ENCODE data around the gene RERE.
A peak's percentile ranks its signal among the peaks of the same experiment; 100 is the strongest.

RERE gene

DNA sequence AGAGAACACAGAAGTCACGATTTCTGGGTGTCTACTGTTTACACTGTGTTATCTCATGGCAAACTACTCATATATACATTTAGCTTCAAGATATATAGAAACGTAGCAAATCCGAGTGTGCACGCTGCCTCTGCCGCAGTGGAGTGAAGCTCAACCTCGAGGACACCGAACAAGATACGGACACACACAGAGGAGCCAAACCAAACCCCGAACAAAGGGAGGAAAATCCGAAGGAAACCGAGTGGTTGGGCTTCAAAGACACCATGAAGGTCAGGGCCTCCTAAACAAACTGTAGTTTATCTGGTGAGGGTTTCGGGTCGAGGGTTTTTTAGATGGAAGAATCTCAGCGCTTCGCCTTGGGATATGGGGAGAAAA lies 465.0 kb downstream of the RERE start:
- no peak for DNase-seq (ENCODE audit: low read depth in 2 of 2)

DNA sequence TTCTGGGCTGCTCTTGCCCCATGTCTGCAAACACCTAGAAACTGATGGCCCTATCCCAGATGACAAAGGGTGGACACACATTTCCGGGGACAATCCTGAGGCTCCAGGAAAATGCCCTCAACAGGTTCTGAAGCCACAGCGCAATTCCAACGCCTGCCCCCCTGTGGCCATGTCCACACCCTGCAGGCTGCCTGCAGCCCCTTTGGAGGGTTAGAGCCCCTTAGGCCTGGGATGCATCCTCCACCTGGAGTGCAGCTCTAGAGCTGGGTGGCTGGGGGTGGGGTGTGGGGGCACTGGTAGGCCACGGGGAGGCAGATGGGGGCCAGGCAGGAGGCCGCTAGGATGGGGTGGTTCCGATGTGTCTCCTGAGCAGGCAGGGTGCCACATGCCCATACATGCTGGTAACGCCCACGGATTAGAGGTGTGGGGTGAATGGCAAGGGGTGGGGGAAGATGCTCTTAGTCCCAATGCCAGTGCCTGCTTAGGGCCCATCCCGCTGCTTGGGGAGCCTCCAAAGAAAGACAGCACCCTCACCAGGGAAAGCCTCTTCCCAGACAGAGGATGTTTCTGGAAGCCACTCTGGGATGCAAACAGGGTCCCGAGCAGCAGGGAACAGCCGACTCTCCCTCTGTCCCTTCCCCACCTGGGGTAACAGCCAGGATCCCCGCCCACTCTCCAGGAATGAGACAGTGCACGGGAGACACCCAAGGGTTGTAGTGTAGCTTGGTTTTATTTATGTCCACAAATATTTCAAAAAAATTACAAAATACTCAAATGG lies 465.6 kb downstream of the RERE start:
- no peak for DNase-seq (ENCODE audit: low read depth in 2 of 2)

DNA sequence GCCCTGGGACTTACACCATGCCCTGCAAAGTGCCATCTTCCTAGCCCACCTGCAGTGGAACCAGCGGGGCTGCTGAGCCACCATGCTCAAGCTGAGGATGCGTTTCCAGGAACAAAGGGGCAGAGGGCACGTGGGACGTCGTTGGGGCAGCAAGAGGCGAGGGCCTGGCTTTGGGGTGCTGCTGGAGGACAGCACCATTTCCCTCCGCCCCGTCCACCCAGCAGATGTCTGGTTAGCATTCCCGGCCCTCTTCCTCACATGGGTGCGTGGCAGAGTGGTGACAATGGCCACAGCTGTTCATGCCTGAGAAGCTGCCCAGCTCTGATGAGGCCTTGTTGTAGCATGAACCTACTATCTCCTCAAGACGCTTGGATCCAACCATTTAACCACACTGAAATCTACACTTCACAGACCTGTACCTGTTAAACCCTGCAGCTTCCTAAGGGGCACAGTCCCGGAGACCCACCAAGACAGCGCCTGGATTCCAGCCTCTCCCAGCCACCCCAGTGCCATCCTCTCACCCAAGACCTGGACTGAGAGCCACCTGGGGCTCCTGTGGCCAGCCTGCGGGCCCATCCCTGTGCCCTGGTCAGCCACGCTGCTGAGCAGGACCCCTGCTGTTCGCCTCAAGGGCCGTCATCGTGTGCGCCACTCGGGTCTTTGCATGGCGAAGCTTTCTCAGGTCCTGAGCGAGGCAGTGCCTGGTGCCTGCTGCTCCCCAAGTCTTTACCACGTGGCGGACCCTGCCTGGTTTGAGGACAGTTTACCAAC lies 466.3 kb downstream of the RERE start:
- DNase-seq (ENCODE audit: low read depth in 2 of 2) = no peak

DNA sequence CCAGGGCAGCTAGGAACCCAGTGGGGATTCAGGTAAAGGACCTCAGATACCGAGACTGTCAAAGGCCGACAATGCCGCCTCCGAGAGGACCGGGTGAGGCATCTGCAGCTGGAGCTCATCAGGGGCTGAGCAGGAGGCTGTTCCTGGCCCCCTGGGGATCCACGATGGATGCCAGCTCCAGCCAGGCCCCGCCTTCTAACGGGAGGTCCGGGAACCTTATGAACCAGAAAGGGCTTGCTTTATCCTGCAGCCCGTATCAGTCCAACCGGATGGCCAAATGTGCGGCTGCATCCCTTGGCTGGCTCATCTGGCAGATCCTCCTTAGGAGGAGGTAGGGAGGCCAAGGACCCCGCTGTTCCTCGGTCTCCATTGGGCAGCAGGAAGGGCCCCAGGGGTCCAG lies 467.5 kb downstream of the RERE start:
- no peak for DNase-seq (ENCODE audit: low read depth in 2 of 2)

DNA sequence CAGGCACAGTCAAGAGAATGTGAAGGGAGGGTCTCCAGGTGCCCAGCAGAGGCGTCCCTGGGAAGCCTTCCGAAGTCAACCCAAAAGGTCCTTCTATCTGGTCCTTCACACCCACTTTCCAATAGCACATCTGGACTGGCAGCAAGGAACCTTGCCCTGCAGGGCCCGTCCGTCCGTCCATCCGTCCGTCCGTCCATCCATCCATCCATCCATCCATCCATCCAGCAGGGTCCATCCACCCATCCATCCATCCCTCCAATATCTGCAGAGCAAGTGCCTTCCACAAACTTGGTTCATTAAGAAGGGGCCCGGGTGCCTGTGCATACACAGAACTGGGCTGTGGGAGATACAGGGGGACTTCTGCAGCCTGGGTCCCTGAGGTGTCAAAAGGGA lies 468.0 kb downstream of the RERE start:
- DNase-seq (ENCODE audit: low read depth in 2 of 2) = no peak

DNA sequence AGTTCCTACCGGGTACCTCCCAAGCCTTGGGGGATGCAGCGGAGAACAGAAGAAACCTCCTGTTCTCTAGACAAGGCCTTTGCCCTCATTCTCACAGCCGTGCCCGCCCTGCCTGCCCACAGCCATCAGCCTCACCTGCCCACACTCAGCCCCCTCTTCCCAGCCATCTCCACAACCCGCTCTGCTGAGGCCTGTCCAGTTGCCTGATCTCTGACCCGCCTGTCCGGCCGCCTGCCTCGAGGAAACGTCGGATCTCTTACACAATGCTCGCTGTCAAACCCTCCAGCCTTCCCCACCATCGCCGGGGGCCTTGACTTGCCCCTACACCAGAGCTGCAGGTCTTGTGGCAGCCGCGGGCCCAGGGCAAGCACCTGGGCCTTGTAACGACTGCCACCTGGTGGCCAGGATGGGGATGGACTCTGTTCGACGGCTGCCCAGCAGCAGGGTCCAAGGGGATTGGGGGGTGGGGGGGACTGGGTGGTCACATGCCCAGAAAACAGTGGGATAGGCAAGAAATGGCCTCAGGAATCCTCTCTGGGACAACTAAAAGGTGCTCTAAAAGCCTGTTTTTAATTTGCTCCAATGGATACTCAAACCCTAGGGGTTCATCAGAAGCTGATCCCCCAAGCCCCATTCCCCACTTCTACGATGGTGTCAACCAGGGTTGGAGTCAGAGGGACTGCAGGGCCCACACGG lies 468.5 kb downstream of the RERE start:
- DNase-seq (ENCODE audit: low read depth in 2 of 2) = peak; percentile 57 to 62

DNA sequence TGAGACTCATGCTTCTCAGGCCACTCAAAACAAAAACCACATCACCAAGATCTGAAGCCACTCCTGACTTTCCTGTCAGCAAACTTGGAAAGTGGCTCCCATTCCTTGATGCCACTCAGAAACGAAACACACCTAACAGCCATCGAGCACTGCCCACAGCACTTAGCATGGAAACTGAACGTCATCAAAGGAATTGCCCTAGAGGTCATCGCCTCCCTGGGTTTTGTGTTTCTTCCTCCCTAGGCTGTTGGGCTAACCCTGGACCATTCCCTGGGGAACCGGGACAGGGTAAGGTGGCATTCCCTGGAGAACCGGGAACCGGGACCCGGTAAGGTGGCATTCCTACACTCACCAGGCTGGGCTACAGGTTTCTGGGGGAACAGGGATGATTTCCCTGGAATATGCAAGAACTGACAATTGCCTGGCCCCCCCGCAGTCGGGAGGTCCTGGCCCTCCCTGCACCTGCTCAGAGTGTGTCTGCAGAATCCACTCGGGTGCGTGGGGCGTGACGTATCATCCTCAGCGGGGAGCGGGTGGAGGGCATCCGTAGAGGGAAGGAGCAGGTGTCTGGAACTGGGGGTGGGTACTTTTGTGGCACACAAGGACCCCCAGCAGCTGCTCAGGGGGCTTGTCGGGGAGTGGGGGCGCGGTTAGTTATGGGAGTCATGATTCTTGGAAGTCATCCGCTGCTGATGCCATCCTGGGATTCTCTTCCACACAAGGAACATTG lies 469.2 kb downstream of the RERE start:
- no peak for DNase-seq (ENCODE audit: low read depth in 2 of 2)

DNA sequence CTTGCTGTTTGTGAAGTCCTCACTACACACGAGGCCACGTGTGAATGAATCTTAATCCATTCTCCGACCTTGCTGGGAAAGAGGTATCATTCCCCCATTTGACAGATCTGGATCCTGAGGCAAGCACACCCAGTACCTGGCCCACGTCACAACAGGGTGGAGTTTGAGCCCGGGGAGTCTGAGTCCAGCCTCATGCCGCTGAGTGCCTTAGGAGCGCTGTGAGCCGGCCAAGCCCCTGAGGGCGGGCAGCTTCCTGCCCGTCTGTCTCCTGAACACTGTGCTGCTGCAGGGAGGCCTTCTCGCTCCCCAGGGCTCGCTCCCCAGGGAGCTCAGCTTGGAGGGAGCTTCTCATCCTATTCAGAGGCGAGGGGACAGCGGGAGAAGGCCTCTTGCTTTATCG lies 469.8 kb downstream of the RERE start:
- DNase-seq (ENCODE audit: low read depth in 2 of 2) = no peak

DNA sequence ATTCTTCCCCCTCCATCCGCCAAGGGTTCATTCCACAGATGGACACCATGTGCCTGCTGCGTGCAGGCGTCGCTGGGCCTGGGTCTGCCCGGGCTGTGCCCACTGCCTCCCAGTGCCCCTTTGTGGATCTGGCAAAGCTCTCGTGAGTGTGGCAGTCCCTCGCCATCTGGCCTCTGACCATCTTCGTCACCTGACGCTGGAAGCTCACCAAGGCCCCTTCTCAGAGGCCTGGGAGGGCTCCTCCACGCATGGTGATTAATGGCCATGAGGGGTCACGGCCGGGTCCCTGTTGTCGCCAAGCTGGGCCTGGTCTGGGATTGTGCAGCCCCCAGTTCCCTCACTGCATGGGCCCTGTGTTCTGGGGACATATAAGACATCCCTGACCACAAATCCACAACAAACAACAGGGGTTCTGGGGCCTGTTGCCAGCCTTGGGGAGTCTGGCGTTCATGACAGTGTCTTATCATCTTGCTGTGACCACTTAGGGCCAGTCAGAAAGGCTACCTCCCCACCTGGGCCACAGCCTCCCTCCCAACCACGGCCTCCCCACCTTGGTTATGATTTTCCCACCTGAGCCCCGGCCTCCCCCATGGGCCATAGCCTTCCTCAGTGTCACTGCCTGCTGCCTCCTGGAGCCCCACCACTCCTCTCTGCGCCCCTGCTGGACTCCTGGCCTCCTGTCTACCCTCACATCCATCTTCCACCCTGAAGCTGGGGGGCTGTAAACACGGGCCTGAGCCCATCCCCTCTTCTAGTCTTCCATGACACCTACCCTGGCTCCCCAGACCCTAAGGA lies 471.6 kb downstream of the RERE start:
- no peak for DNase-seq (ENCODE audit: low read depth in 2 of 2)

DNA sequence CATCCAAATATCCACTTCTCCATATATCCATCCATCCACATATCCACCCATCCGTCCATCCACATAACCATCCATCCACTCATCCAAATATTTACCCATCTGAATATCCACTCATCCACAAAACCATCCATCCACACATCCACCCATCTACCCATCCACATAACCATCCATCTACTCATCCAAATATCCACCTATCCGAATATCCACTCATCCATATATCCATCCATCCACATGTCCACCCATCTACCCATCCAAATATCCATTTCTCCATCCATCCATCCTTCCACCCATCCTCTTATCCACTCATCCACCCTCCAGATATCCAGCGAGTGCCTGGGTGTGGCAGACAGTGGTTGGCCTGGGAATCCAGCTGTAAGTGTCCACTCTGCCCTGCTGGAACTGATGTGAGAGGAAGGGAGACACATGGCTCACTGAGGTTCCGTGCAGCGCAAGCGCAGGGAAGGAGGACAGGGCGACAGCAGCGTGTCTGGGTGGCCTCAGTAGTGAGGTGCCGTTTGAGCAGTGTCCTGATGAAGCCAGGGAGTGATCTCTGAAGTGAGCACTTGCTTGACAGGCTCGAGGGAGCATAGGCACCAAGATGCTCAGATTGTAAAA lies 472.4 kb downstream of the RERE start:
- DNase-seq (ENCODE audit: low read depth in 2 of 2) = no peak

DNA sequence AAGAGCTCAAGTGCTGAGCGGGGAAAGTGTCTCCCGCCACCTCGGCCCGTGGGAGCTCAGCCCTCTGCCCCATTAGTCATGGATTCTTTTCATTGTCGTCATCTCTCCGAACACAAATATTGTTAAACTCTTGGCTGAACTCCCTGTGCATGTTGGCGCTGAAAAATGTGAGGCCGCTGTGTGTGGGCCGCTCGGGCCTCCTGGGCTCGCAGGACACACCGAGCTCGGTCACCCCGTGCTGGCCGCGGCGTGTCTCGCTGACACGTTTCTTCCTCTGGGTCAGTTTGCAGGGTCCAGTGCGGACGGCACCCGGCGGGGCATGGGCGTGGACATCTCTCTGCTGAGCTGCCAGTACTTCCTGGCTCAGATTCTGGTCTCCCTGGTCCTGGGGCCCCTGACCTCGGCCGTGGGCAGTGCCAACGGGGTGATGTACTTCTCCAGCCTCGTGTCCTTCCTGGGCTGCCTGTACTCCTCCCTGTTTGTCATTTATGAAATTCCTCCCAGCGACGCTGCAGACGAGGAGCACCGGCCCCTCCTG lies 473.9 kb downstream of the RERE start:
- no peak for DNase-seq (ENCODE audit: low read depth in 2 of 2)

DNA sequence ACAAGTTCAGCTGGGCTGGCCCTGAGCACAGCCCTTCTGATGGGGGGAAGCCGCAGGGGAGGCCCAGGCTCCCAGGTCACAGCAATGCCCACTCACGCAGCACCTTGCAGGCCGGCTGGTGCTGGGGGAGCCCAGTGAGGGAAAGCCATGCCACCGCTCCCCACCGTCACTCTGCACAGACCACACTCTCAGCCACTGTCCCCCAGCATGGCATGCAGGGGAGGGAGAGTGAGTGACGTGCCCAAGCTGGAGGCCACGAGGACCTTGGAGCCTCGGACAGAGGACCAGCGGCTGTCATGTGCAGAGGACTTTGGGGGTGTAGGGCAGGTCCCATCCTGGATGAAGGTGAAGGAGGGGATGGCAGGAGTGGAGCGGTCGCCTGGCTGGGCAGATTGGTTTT lies 474.4 kb downstream of the RERE start:
- DNase-seq (ENCODE audit: low read depth in 2 of 2) = no peak

DNA sequence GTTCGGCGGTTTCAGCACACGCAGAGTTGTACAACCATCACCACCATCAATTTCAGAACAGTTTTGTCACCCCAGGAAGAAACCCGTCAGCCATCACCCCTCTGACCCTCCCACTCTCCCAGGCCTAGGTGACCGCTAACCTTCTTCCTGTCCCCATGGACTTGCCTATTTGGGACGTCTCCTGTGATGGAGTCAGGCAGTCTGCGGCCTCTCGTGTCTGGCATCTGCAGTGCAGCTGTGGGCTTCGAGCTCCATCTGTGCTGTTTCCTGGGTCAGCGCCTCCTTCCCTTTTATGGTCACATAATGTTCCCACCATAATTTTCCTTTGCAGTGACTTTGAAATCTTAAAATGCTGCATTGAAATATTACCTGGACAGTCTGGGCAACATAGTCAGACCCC lies 475.1 kb downstream of the RERE start:
- DNase-seq (ENCODE audit: low read depth in 2 of 2) = no peak

DNA sequence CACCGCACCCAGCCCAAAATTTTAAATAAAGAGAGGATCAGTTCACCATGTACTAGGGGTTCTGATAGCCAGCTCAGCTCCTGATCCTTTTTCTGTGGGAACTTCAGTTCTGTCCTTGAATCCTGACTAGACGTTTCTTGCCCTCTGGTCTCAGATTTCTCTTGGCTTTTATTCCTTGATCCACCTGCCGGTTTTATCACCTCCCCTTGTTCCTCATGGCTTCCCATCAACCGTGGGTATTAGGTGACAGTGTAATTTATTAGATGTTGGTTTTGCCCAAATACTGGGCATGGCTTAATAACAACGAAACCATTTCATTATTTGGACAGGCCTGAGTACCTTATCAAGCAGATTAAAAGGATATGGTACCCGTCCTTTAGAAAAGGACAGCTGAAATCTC lies 477.0 kb downstream of the RERE start:
- no peak for DNase-seq (ENCODE audit: low read depth in 2 of 2)

DNA sequence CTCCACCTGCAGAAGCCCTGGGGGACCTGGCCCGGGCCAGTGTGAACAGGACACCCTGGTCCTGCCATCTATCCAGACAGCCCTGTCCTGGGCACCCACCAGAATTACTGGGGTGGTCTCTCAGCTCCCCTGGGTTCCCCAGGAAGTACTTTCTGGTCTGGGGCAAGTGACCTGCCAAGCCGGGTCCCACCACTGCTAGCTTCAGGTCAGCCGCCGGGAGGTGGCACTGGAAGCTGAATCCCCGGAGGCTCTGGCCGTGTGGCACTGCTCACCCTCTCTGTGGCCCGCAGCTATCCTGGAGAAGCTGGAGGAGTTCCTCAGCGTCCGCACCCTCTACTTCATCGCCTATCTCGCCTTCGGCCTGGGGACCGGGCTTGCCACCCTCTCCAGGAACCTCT lies 478.2 kb downstream of the RERE start:
- no peak for DNase-seq (ENCODE audit: low read depth in 2 of 2)

DNA sequence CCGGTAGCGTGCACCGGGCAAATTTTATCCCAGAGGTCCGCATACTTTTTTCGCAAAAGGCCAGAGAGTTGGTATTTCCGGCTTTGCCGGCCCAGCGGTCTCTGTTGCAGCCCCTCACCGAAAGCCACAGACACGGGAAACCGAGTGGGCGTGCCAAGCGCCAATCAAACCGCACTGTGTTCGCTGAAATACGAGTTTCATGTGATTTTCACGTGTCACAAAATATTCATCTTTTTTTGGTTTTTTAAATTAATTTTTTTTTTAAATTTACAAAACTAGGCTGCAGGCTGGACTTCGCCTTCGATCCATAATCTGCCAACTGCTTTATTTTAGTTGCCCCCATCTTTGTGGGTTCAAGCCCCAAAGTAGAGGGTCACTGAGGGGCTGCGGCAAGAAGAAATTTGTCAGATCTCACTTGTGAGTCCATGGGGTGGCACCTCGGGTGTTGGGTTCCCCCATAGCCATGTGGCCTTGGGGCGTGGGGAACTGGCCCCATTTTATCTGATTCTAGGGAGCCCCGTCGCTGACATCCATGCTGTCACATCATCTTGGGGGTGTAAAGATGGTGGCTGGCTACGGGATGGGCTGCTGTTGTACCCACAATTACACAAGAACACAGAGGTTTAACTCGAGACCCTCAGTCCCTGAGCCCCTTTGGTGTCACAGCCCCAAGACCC lies 478.8 kb downstream of the RERE start:
- no peak for DNase-seq (ENCODE audit: low read depth in 2 of 2)

DNA sequence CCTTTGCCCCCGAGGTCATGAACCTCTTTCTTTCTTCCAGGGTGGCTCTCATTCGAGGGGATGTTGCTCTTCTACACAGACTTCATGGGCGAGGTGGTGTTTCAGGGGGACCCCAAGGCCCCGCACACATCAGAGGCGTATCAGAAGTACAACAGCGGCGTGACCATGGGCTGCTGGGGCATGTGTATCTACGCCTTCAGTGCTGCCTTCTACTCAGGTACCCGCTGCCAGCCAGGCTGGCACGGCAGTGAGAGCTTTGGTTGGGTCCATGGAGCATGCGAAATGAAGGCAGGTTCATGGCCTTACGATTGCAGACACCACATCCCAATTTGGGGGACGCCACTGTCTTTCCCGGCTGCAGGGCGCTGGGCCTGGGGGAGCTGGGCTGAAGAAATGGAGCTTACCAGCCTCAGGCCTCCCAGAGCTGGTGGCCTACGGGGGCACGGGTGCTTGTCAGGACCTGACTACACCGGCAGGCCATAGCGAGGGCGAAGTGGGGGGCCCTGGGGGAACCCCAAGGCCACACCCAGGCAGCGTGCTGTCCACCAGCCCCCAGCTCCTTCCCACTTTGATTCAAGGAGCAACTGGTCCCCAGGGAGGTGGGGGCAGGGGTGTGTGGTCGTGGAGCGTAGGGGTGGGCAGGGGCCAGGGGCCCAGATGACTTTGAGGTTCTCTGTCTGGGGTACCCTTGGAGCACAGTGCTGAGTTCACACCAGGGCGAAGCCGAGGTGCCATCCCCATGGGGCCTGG lies 479.5 kb downstream of the RERE start:
- DNase-seq (ENCODE audit: low read depth in 2 of 2) = no peak

DNA sequence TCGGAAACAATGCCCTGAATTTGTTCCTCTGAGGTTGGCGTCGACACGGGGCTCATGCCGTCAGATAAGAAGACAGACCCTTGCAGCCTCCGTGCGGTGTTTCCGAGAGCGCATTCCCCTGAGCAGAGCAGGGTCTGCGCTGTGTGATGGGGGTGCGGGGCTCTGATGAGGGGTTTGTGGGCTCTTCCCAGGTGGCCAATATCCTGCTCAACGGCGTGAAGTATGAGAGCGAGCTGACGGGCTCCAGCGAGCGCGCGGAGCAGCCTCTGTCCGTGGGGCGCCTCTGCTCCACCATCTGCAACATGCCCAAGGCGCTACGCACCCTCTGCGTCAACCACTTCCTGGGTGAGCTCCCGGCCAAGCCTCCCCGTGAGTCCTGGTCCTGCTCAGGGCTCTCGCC lies 482.2 kb downstream of the RERE start:
- DNase-seq (ENCODE audit: low read depth in 2 of 2) = no peak

DNA sequence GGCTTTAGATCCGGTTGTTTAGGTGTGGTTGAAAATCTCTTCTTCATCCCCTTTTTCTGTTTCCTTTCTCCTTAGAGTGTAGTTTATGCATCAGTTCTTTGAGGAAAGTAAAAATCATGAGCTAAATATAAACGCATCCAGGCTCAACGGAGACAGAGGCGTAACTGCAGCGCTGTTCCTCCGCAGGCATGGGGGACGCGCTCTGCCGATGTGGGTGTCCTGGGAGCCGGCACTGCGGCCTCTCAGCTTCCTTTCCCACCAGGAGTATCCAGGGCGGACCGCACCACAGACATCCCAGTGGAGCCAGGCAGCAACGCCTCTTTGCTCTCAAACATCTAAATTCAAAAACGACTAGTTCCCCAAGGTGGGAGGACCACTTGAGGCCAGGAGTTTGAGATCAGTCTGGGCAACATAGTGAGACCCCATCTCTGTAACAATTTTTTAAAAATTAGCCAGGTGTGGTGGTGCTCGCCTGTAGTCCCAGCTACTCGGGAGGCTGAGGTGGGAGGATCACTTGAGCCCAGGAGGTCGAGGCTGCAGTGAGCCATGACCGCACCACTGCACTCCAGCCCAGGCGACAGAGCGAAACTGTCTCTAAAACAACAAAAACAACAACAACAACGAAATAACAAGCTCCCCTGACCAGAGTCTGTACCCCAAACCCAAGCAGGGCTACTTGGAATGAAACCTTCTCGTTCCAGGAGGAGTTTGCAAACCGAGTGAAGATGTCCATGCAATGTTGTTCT lies 483.2 kb downstream of the RERE start:
- DNase-seq (ENCODE audit: low read depth in 2 of 2) = no peak

Measured in stimulated activated CD4-positive, alpha-beta T cell treated with anti-CD3 and anti-CD28 coated beads, Interleukin-4, amount 100 ng/mL, for 48 hours (primary cell).